Lung (tissue), 12 donors: ENCODE results near the gene ACTN1. TPM values are rescaled to one million over a fixed set of nuclear protein-coding genes. Genes with fewer than 3 reads are reported as not detected.
A peak's percentile ranks its signal among the peaks of the same experiment; 100 is the strongest.

Experiments
- ATAC-seq: fragments of 200-7000 bp; cut with Tn5 transposase; one replicate; pipeline ENCODE4 v1.9.1; 2020; ENCODE audit warnings: moderate number of reproducible peaks; ENCODE audit not compliant: insufficient read depth, low FRiP score
- DNase-seq, 3 donors: peaks; one replicate each; pipeline ENCODE4 v3.0.0-alpha.2; 2013 to 2017
- H3K27ac ChIP-seq, 2 donors: one replicate each; pipeline ENCODE4 v1.5.1; 2013; ENCODE audit warnings: mild to moderate bottlenecking in 2 of 2, moderate library complexity in 2 of 2, control low read depth in 1 of 2, inconsistent platforms in 1 of 2, low read depth in 1 of 2, low read length in 1 of 2
- H3K27me3 ChIP-seq, 3 donors: one replicate each; pipeline ENCODE4 v1.5.1; 2013; ENCODE audit warnings: low read length in 2 of 3; ENCODE audit not compliant: control insufficient read depth in 3 of 3, insufficient read depth in 3 of 3
- H3K36me3 ChIP-seq, 4 donors: one replicate each; pipeline ENCODE4 v1.5.1; 2013; ENCODE audit warnings: low read length in 4 of 4, mild to moderate bottlenecking in 1 of 4, moderate library complexity in 1 of 4; ENCODE audit not compliant: control insufficient read depth in 4 of 4, insufficient read depth in 4 of 4
- H3K4me1 ChIP-seq, 5 donors: one replicate each; pipeline ENCODE4 v1.5.1; 2013; ENCODE audit warnings: low read length in 5 of 5, mild to moderate bottlenecking in 2 of 5, moderate library complexity in 1 of 5; ENCODE audit not compliant: control insufficient read depth in 5 of 5, insufficient read depth in 5 of 5
- H3K4me3 ChIP-seq: one replicate; pipeline ENCODE4 v1.5.1; 2013; ENCODE audit warnings: mild to moderate bottlenecking, control low read depth, moderate library complexity
- H3K9ac ChIP-seq, 2 donors: one replicate each; pipeline ENCODE4 v1.5.1; 2013; ENCODE audit warnings: low read length in 2 of 2, control low read depth in 1 of 2; ENCODE audit not compliant: insufficient read depth in 1 of 2
- H3K9me3 ChIP-seq, 4 donors: one replicate each; pipeline ENCODE4 v1.5.1; 2013; ENCODE audit warnings: low read length in 3 of 4, mild to moderate bottlenecking in 1 of 4, moderate library complexity in 1 of 4; ENCODE audit not compliant: control insufficient read depth in 4 of 4, insufficient read depth in 3 of 4
- CTCF ChIP-seq: IDR thresholded peaks from 2 replicates; pipeline ENCODE4 v1.5.1; 2012; ENCODE audit warnings: mild to moderate bottlenecking; ENCODE audit errors: control extremely low read depth, extremely low read depth
- WGBS, 2 donors: extraction: QIAGEN DNeasy Blood & Tissue Kit; methylation state at CpG; one replicate each; pipeline ENCODE4 v1.1.7; 2013; 5-methylcytosine and 5-hydroxymethylcytosine counted together
- polyA plus RNA-seq, 2 donors: library from polyadenylated mRNA; stranded (reverse); fragments of 200-250 nt; gene quantifications; one replicate each; pipeline ENCODE4 v1.2.1, GENCODE V29; 2013
- total RNA-seq, 2 donors: library from RNA; depleted of rRNA in 1 of 2; stranded (reverse); fragments of >200 nt in 1 of 2; gene quantifications; one replicate each; pipeline ENCODE4 v1.2.1, GENCODE V29; 2014 to 2021
- donor health status: control.
- donor health status: control.
- donor health status: Bipolar disorder and iron deficiency.
- donor health status: healthy.
- donor health status: DM: yes; HTN: yes; CAD: no.

Gene ACTN1
- total and polyA plus RNA-seq, 4 donors: 40.9 to 168 (median 117) TPM

GRCh38 chr14:68978172-68978911 is 760 bp downstream of the ACTN1 start:
- H3K36me3 ChIP-seq: peaks cover 0 to 4% (median 0%) of the 10 kb centered on the region in 4 donors
- ATAC-seq: peak; percentile 34
- H3K27me3 ChIP-seq: no peaks in the 10 kb centered on the region
- peak overlapping the region; percentile 82 for H3K4me3 ChIP-seq
- TF ChIP-seq CTCF: no peak
- peak overlapping the region; percentile 28 to 81 for H3K9ac ChIP-seq
- H3K4me1 ChIP-seq: peaks cover 0 to 48% (median 17%) of the 10 kb centered on the region in 5 donors
- peak overlapping the region; percentile 94 for H3K27ac ChIP-seq
- WGBS, 2 donors: 0% methylated on average over 71 to 72 of the region's 72 CpGs
- no peaks in the 10 kb centered on the region for H3K9me3 ChIP-seq
- peak; percentile 79 to 86 (median 82) for DNase-seq

- Histone ChIP-seq H3K9ac (peak overlapping the region; percentile 28 to 81), H3K27me3 (no peaks in the 10 kb centered on the region), H3K27ac (peak overlapping the region; percentile 94), H3K36me3 (peaks cover 0 to 4% (median 4%) of the 10 kb centered on the region in 4 donors), H3K4me3 (peak overlapping the region; percentile 82), H3K4me1 (peaks cover 0 to 48% (median 17%) of the 10 kb centered on the region in 5 donors), H3K9me3 (no peaks in the 10 kb centered on the region)
- WGBS, 2 donors: 0 to 1% methylated on average over 15 to 25 of the region's 25 CpGs
- no peak for TF ChIP-seq CTCF
- ATAC-seq (no peak), DNase-seq (peak; percentile 71 to 83 (median 80))
These were observed 1.4 kb downstream of the ACTN1 start for GRCh38 chr14:68977718-68978171.

- H3K27me3 ChIP-seq: no peaks in the 10 kb centered on the region
- TF ChIP-seq CTCF: no peak
- H3K27ac ChIP-seq: peak overlapping the region; percentile 52 to 94
- no peak overlapping the region for H3K4me3 ChIP-seq
- H3K36me3 ChIP-seq: peaks cover 0 to 8% (median 4%) of the 10 kb centered on the region in 4 donors
- DNase-seq: no peak
- WGBS, 2 donors: 7 to 18% methylated on average over 8 of the region's 8 CpGs
- H3K4me1 ChIP-seq: peaks cover 0 to 48% (median 17%) of the 10 kb centered on the region in 5 donors
- no peaks in the 10 kb centered on the region for H3K9me3 ChIP-seq
- peak overlapping the region; percentile 3 to 81 for H3K9ac ChIP-seq
- ATAC-seq: no peak
These were observed 1.9 kb downstream of the ACTN1 start for GRCh38 chr14:68977180-68977717.
